Measurements from ENCODE around the gene SLITRK1. TPM values are rescaled to one million over a fixed set of nuclear protein-coding genes. Genes with fewer than 3 reads are reported as not detected.

Gene SLITRK1
- total and polyA plus RNA-seq, 2 donors (not counting 3 experiments of a cell fraction or from before 2014, with no cell fraction given), result not detected

- POLR2A ChIA-PET, result no interaction called here
Measured at GRCh38 chr13:83907196-83907989, 25.1 kb upstream of the SLITRK1 start.

More at GRCh38 chr13:83907196-83907989, 25.1 kb upstream of the SLITRK1 start:
- no peaks in the 10 kb centered on the region for H3K36me3 ChIP-seq (ENCODE audit: control insufficient read depth in 2 of 2, extremely low read depth in 1 of 2, insufficient read depth in 2 of 2, low read length in 2 of 2)
- no peak overlapping the region for H3K4me3 ChIP-seq (replicated peaks in 1 of 3; ENCODE audit: insufficient read depth in 1 of 3, low read depth in 1 of 3, low read length in 3 of 3)
- no peak overlapping the region for H3K27ac ChIP-seq (ENCODE audit: insufficient read depth, low read depth, low read length)
- CTCF ChIA-PET, result no interaction called here
- no peak overlapping the region for H3K9ac ChIP-seq (replicated peaks; ENCODE audit: extremely low read depth, insufficient read depth, low read length)
- H3K4me2 ChIP-seq (ENCODE audit: insufficient read depth, low read length), result no peak overlapping the region
- no peaks in the 10 kb centered on the region for H3K4me1 ChIP-seq (ENCODE audit: control insufficient read depth, extremely low read depth, insufficient read depth, low read length)
- no peaks in the 10 kb centered on the region for H3K27me3 ChIP-seq (ENCODE audit: control insufficient read depth in 2 of 2, insufficient read depth in 2 of 2, low read length in 2 of 2)
- TF ChIP-seq CTCF (IDR thresholded peaks at IDR 0.05; ENCODE audit: extremely low read depth in 1 of 2, insufficient read depth in 1 of 2, low read depth in 1 of 2, low read length in 2 of 2), result no peak
- no peak for TF ChIP-seq GATA2 (IDR thresholded peaks at IDR 0.05; ENCODE audit: insufficient read depth, insufficient read length, low read depth, low read length)
- H3K9me1 ChIP-seq (replicated peaks; ENCODE audit: control insufficient read depth, extremely low read depth, insufficient read depth, low read length), result no peaks in the 10 kb centered on the region
- FAIRE-seq (no peak), DNase-seq (ENCODE audit: low read depth, low spot score) (no peak)
- dilution Hi-C loops (cut with MboI; ENCODE audit: extremely low pct_ligation_motif_present, low sequenced_read_pairs), result no loop called here
- H3K79me2 ChIP-seq (ENCODE audit: control insufficient read depth, insufficient read depth, low read length), result no peaks in the 10 kb centered on the region
- BruUV-seq (replicated peaks), result no TSS peak
- peaks cover 7% of the 10 kb centered on the region for H3K9me3 ChIP-seq (replicated peaks; ENCODE audit: control insufficient read depth, insufficient read depth, low read length)
- no peaks in the 10 kb centered on the region for H4K20me1 ChIP-seq (replicated peaks; ENCODE audit: control insufficient read depth, extremely low read depth, insufficient read depth, low read length)
- no peak overlapping the region for H2AFZ ChIP-seq (ENCODE audit: low read depth, low read length)
- intact Hi-C loops (cut with micrococcal nuclease), result no loop called here

Measured in endothelial cell of umbilical vein (primary cell).